Activated CD8-positive, alpha-beta memory T cell treated with anti-CD3 and anti-CD28 coated beads, Interleukin-2, amount 50 U/mL, for 1 hour (primary cell): ENCODE data around the gene NCOA7.
"Not testable (repeated sequence)": the region's sequence is repeated elsewhere in the genome, so short reads cannot be mapped to it uniquely, and the experiment has no call there.

Source experiments
- DNase-seq: peaks from one replicate; pipeline ENCODE4 v3.0.0-alpha.2; 2020; ENCODE audit errors: extremely low read depth

NCOA7 gene

GRCh38 chr6:125947615-125948014, 156.9 kb downstream of the NCOA7 start:
- DNase-seq = no peak

GRCh38 chr6:125948455-125948854, 157.7 kb downstream of the NCOA7 start:
- no peak for DNase-seq

- no peak for DNase-seq
Observed at GRCh38 chr6:125949069-125949468, 158.3 kb downstream of the NCOA7 start.

GRCh38 chr6:125950293-125950692, 159.5 kb downstream of the NCOA7 start:
- no peak for DNase-seq

- DNase-seq = not testable (repeated sequence)
Observed at GRCh38 chr6:125950716-125951115, 160.0 kb downstream of the NCOA7 start.

- DNase-seq = no peak
Observed at GRCh38 chr6:125951323-125951722, 160.6 kb downstream of the NCOA7 start.

- DNase-seq = no peak
Observed at GRCh38 chr6:125952764-125953501, 162.2 kb downstream of the NCOA7 start.

DNA sequence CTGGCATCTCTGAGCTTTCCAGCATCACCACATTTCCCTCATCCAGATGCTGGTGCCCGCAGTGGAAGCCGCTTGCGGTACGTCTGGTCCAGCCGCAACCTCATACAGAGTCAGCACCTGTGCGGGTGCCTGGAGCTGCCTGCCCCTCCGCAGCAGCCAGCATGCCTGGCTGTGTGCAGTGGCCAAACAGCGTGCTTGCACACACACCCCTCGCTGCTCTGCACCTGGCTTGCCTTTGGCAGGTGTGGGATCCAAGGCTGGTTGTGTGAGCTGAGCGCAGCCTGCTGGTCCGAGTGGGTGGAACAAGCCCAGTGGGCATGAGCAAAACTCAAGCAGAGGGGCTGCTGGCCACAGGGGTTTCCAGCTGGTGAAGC, 162.7 kb downstream of the NCOA7 start:
- no peak for DNase-seq

DNA sequence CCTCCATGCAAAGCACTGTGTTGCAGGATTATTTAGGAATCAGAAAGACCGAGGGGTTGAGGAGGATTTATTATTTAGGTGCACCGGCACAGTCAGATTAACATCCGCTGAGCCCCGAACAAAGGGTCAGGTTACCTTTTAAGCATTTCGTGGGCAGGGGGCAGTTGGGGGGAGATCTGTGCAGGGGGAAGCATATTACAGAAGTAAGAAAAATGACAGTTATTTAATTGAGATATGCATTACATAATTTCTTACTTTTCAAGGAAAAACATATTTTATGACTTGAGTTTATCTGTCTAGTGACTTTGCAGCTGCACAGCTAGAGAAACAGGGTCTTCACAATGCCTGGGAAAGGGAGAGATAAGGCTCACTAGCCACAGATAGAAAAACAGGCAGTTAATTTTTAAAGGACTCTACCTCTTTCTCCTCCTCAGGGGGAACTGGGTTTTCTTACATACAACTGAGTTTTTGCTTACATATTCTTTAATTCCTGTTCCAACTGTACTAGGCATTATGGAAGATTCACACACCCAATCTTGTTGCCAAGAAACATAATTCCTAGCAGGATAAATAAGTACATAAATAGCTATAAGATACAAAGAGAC, 164.1 kb downstream of the NCOA7 start:
- DNase-seq = no peak

- DNase-seq = no peak
Observed at GRCh38 chr6:125955973-125956372, 165.2 kb downstream of the NCOA7 start.

DNA sequence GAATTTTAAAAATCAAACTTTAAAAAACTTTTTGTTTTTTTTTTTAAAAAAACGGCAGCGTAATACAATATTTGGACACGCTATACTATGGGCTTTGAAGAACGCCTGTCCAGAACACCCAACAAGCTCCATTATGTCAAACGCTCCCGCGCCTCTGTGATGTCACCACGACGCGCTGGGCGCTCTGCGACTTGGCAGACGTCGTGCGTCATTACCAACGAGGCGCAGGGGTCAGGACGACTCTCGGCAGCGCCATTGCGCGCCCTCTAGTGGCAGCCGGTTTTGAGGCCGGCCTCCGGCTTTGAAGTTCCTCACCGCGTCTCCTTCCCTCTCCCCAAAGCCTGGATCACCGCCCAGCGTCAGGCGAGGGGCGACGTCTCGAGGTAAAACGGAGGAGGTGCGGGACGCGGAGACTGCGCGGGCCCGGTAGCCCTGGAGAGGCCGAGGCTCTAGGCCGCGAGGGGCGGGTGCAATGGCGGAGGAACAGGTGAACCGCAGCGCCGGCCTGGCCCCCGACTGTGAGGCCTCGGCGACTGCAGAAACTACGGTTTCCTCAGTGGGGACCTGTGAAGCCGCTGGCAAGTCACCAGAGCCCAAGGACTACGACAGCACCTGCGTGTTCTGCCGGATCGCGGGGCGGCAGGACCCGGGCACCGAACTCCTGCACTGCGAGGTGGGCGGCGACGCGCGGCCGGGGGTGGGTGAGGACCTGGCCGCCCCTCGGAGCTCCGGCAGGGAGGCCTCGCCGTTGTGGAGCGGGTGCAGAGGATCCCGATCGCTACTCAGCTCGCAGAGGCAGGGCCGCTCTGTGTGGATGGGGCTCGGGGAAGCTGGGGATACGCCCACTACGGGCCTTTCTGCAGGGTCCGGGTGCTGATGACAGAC, 166.0 kb downstream of the NCOA7 start, which contains the start of gene HINT3:
HINT3 (plus strand) TSS at position 265 of the 885 bp plus-strand sequence; CDS start at position 473, 208 bp downstream.
- peak; percentile 94 for DNase-seq

DNA sequence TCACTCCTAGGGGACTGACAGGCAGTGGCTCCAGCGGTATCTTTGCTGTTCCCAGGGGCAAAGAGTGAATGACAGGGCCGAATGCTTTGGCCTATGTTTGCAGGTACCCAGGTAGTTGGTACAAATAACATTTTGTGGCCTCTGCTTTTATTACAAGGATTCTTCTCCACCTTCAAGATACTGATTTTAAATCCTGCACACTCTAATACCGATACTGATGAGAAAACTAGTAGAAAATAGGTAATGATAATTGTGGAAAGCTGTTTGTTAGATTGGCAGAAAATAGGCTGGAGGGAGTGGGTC, 166.6 kb downstream of the NCOA7 start:
- DNase-seq = no peak

GRCh38 chr6:125957845-125958244, 167.1 kb downstream of the NCOA7 start:
- DNase-seq = no peak

DNA sequence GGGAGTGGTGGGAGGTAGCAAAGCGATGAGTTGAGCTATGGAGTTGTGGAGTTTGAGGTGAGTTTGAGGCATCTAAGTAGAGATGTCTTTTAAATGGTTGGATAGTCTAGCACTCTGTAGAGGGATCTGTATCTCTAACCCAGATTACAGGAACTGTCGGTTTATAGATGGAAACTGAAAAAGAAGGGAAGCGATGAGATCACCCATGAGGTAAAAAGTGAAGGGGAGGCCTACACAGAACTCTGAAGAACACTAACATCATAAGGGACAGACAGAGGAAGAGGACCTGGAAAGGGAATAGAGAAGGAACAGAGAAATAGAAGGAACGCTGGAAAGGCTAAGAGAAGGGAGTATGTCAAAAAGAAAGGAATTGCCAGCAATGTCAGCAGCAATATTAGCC, 168.3 kb downstream of the NCOA7 start:
- DNase-seq = no peak

DNA sequence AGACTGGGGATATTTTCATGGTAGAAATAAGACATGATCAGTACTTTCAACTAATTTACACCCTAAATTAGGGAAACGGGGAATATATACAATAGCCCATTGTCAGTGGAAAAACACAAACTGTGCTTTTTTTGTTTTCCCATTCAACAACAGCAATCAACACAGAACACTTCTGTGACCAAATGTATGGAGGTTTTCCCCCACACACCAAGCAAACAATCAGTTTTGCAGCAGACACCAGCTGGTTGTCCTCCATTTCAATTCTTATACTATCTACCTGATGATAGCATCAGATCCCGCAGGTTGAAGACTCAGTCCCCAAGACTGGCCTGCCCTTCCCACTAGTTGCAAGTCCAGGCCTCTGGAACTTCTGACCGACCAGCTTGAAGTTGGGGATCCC, 170.4 kb downstream of the NCOA7 start:
- DNase-seq = no peak

- no peak for DNase-seq
Observed at GRCh38 chr6:125962900-125963497, 172.2 kb downstream of the NCOA7 start.

- no peak for DNase-seq
Observed at GRCh38 chr6:125963817-125964216, 173.1 kb downstream of the NCOA7 start.

- DNase-seq = no peak
Observed at GRCh38 chr6:125966569-125966968, 175.8 kb downstream of the NCOA7 start.

- no peak for DNase-seq
Observed at GRCh38 chr6:125968493-125968892, 177.7 kb downstream of the NCOA7 start.

GRCh38 chr6:125970760-125971159, 180.0 kb downstream of the NCOA7 start:
- no peak for DNase-seq

DNA sequence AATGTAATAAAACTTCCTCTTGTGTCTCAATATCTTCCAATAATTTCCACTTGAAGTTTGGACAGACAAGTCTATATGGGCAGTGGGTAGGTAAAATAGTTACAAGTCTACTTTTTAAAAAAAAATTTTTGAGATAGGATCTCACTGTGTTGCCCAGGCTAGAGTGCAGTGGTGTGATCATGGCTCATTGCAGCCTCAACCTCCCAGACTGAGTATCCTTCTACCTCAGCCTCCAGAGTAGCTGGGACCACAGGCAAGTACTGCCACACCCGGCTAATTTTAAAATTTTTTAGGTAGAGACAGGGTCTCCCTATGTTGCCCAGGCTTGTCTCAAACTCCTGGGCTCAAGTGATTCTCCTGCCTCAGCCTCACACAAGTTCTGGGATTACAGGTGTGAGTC, 181.7 kb downstream of the NCOA7 start:
- not testable (repeated sequence) for DNase-seq

- DNase-seq = no peak
Observed at GRCh38 chr6:125974214-125974866, 183.6 kb downstream of the NCOA7 start.
